H1 (cell line): Measurements from ENCODE around the gene GIT1. TPM values are rescaled to one million over a fixed set of nuclear protein-coding genes. Genes with fewer than 3 reads are reported as not detected.

Experiments
- CTCF ChIA-PET: fragments of 300-600 bp; sonication (Branson Sonifier 250); formaldehyde crosslinking; loops from one replicate; lab custom pipeline; 2021; ENCODE audit not compliant: partially characterized antibody; lab: Charles Lee
- POLR2A ChIA-PET: fragments of 300-600 bp; sonication (Branson Sonifier 250); formaldehyde crosslinking; loops from one replicate; lab custom pipeline; 2021; ENCODE audit warnings: inconsistent platforms; ENCODE audit not compliant: partially characterized antibody; lab: Charles Lee
- DNase-seq, 2 experiments: peaks; one replicate each; pipeline versions ENCODE4 v3.0.0 to v3.0.0-alpha.2; 2010 to 2022; ENCODE audit warnings: low spot score in 2 of 2, low read depth in 1 of 2, mixed read lengths in 1 of 2
- FAIRE-seq: peaks from 2 replicates; lab custom pipeline; 2011; peaks lifted over from hg19 to GRCh38; lab: Jason Lieb, UNC
- H2AFZ ChIP-seq: 2 replicates; pipeline ENCODE4 v1.8.1; 2012; ENCODE audit warnings: low read length, inconsistent platforms
- H2AK5ac ChIP-seq: 2 replicates; pipeline ENCODE4 v1.6.1; 2013; ENCODE audit warnings: low read depth, low read length
- H2BK120ac ChIP-seq: replicated peaks from 2 replicates; pipeline ENCODE3; 2013; ENCODE audit warnings: low read depth, low read length, inconsistent platforms
- H2BK12ac ChIP-seq: 2 replicates; pipeline ENCODE4 v1.6.1; 2013; ENCODE audit warnings: low read depth, low read length
- H2BK15ac ChIP-seq: 2 replicates; pipeline ENCODE4 v1.6.1; 2013; ENCODE audit warnings: low read length
- H2BK20ac ChIP-seq: 2 replicates; pipeline ENCODE4 v1.6.1; 2013; ENCODE audit warnings: low read length
- H2BK5ac ChIP-seq: 2 replicates; pipeline ENCODE4 v1.6.1; 2013; ENCODE audit warnings: low read depth, low read length
- H3K14ac ChIP-seq: 2 replicates; pipeline ENCODE4 v1.6.1; 2013; ENCODE audit warnings: inconsistent platforms; ENCODE audit not compliant: insufficient read length
- H3K18ac ChIP-seq: 2 replicates; pipeline ENCODE4 v1.6.1; 2013; ENCODE audit warnings: low read length; ENCODE audit errors: extremely low read depth
- H3K23ac ChIP-seq: 2 replicates; pipeline ENCODE4 v1.6.1; 2013; ENCODE audit warnings: inconsistent platforms; ENCODE audit not compliant: insufficient read length
- H3K23me2 ChIP-seq: 2 replicates; pipeline ENCODE4 v1.6.1; 2013; ENCODE audit warnings: low read depth, low read length
- H3K27ac ChIP-seq: 2 replicates; pipeline ENCODE4 v1.6.1; 2011; ENCODE audit warnings: low read depth, low read length, inconsistent platforms
- H3K27me3 ChIP-seq, 4 experiments: replicated peaks in 1 of 4; 1 replicate in 1 of 4; 2 replicates in 3 of 4; pipeline versions ENCODE4 v1.6.1 to v1.8.1; 2011 to 2013; ENCODE audit warnings: low read length in 3 of 4, mild to moderate bottlenecking in 3 of 4, inconsistent platforms in 2 of 4, mixed read lengths in 2 of 4, moderate library complexity in 1 of 4; ENCODE audit not compliant: control insufficient read depth in 3 of 4, insufficient read depth in 3 of 4; ENCODE audit errors: extremely low read depth in 1 of 4
- H3K36me3 ChIP-seq, 4 experiments: 2 replicates each; pipeline versions ENCODE4 v1.6.1 to v1.8.1; 2011 to 2013; ENCODE audit warnings: mild to moderate bottlenecking in 4 of 4, low read length in 3 of 4, moderate library complexity in 2 of 4, control low read depth in 1 of 4, inconsistent platforms in 1 of 4; ENCODE audit not compliant: insufficient read depth in 4 of 4, control insufficient read depth in 2 of 4
- H3K4ac ChIP-seq: replicated peaks from 2 replicates; pipeline ENCODE3; 2013; ENCODE audit warnings: low read length, low read depth, mixed read lengths, inconsistent platforms; ENCODE audit not compliant: insufficient read length
- H3K4me1 ChIP-seq, 4 experiments: replicated peaks in 1 of 4; 1 replicate in 1 of 4; 2 replicates in 3 of 4; pipeline versions ENCODE4 v1.6.1 to v1.8.1; 2011 to 2013; ENCODE audit warnings: low read length in 3 of 4, inconsistent platforms in 2 of 4, mixed read lengths in 1 of 4; ENCODE audit not compliant: insufficient read depth in 4 of 4, control insufficient read depth in 3 of 4
- H3K4me2 ChIP-seq, 2 experiments: 2 replicates each; pipeline versions ENCODE4 v1.6.1 to v1.8.1; 2011 to 2013; ENCODE audit warnings: low read depth in 2 of 2, low read length in 2 of 2, control low read depth in 1 of 2, inconsistent platforms in 1 of 2, mild to moderate bottlenecking in 1 of 2; ENCODE audit not compliant: insufficient read depth in 1 of 2
- H3K4me3 ChIP-seq, 4 experiments: fragments of 200-600, 300-600 bp in 1 of 4; sonication (generic), shearing (Covaris generic), sonication (Bioruptor Twin) in 1 of 4; 2 replicates each; pipeline versions ENCODE4 v1.5.1 to v1.8.1; 2011 to 2016; ENCODE audit warnings: low read length in 4 of 4, low read depth in 3 of 4, control low read depth in 2 of 4, inconsistent platforms in 2 of 4, mild to moderate bottlenecking in 2 of 4, mixed read lengths in 1 of 4, moderate library complexity in 1 of 4; ENCODE audit not compliant: insufficient read depth in 2 of 4; ENCODE audit errors: extremely low read depth in 1 of 4
- H3K56ac ChIP-seq: replicated peaks from 2 replicates; pipeline ENCODE3; 2013; ENCODE audit warnings: low read depth, mild to moderate bottlenecking, mixed read lengths, low read length, inconsistent platforms; ENCODE audit not compliant: insufficient read length
- H3K79me1 ChIP-seq: 2 replicates; pipeline ENCODE4 v1.6.1; 2013; ENCODE audit warnings: low read depth, low read length, control low read depth
- H3K79me2 ChIP-seq, 2 experiments: 2 replicates each; pipeline versions ENCODE4 v1.6.1 to v1.8.1; 2012 to 2013; ENCODE audit warnings: low read length in 2 of 2, mild to moderate bottlenecking in 2 of 2, inconsistent platforms in 1 of 2; ENCODE audit not compliant: insufficient read depth in 2 of 2, control insufficient read depth in 1 of 2
- H3K9ac ChIP-seq, 4 experiments: replicated peaks in 1 of 4; 1 replicate in 1 of 4; 2 replicates in 3 of 4; pipeline versions ENCODE4 v1.6.1 to v1.8.1; 2011 to 2013; ENCODE audit warnings: low read depth in 3 of 4, low read length in 3 of 4, control low read depth in 2 of 4, mild to moderate bottlenecking in 2 of 4, moderate library complexity in 2 of 4, inconsistent platforms in 1 of 4; ENCODE audit errors: extremely low read depth in 1 of 4
- H3K9me3 ChIP-seq, 2 experiments: 2 replicates each; pipeline versions ENCODE4 v1.6.1 to v1.8.1; 2012 to 2013; ENCODE audit warnings: mild to moderate bottlenecking in 2 of 2, moderate library complexity in 2 of 2, control low read depth in 1 of 2, inconsistent platforms in 1 of 2, low read depth in 1 of 2, low read length in 1 of 2, mixed read lengths in 1 of 2; ENCODE audit not compliant: insufficient read depth in 2 of 2
- H4K20me1 ChIP-seq, 2 experiments: replicated peaks in 1 of 2; 2 replicates each; pipeline versions ENCODE3 to v1.8.1; 2011 to 2013; ENCODE audit warnings: inconsistent platforms in 2 of 2, low read length in 2 of 2, mild to moderate bottlenecking in 1 of 2; ENCODE audit not compliant: insufficient read depth in 2 of 2, control insufficient read depth in 1 of 2
- H4K5ac ChIP-seq: 2 replicates; pipeline ENCODE4 v1.6.1; 2013; ENCODE audit warnings: low read length, low read depth, mixed read lengths, inconsistent platforms; ENCODE audit not compliant: insufficient read length
- H4K8ac ChIP-seq: 2 replicates; pipeline ENCODE4 v1.8.0; 2013; ENCODE audit warnings: mild to moderate bottlenecking, moderate library complexity, low read length, inconsistent platforms; ENCODE audit not compliant: insufficient read depth; ENCODE audit errors: extremely low read depth
- H4K91ac ChIP-seq: replicated peaks from 2 replicates; pipeline ENCODE3; 2013; ENCODE audit warnings: low read length, mixed read lengths, inconsistent platforms; ENCODE audit not compliant: insufficient read length
- BRCA1 ChIP-seq: IDR thresholded peaks from 2 replicates; pipeline ENCODE4 v1.6.1; 2012; ENCODE audit warnings: low read depth, low read length, improper control_type of control experiment
- EP300 ChIP-seq, 2 experiments: IDR thresholded peaks; 1 replicate in 1 of 2; 2 replicates in 1 of 2; pipeline ENCODE4 v1.6.1; 2011 to 2012; ENCODE audit warnings: low read depth in 2 of 2, low read length in 2 of 2, mild to moderate bottlenecking in 2 of 2, borderline replicate concordance in 1 of 2, inconsistent platforms in 1 of 2, moderate library complexity in 1 of 2
- HDAC6 ChIP-seq: IDR thresholded peaks from one replicate; pipeline ENCODE4 v1.7.1; 2012; ENCODE audit warnings: low read depth, mild to moderate bottlenecking, inconsistent platforms, low read length, moderate library complexity
- KDM1A ChIP-seq: fragments of 200-600, 300-600 bp; sonication (generic); IDR thresholded peaks from 2 replicates; pipeline ENCODE4 v1.7.1; 2016; ENCODE audit warnings: mild to moderate bottlenecking, low read length, borderline replicate concordance
- KDM4A ChIP-seq: IDR thresholded peaks from one replicate; pipeline ENCODE4 v1.7.1; 2012; ENCODE audit warnings: low read depth, mild to moderate bottlenecking, moderate library complexity, low read length, inconsistent platforms; ENCODE audit not compliant: severe bottlenecking
- RAD21 ChIP-seq, 2 experiments: IDR thresholded peaks in 1 of 2; conservative IDR thresholded peaks in 1 of 2; 2 replicates each; pipeline ENCODE4 v1.6.1; 2011; ENCODE audit warnings: low read depth in 2 of 2, low read length in 2 of 2, improper control_type of control experiment in 1 of 2, inconsistent platforms in 1 of 2, mild to moderate bottlenecking in 1 of 2, moderate library complexity in 1 of 2
- RFX5 ChIP-seq: IDR thresholded peaks from 2 replicates; pipeline ENCODE4 v1.6.1; 2011; ENCODE audit warnings: low read depth, low read length, improper control_type of control experiment, borderline replicate concordance
- SAP30 ChIP-seq: fragments of 300-600 bp; sonication (generic); IDR thresholded peaks from 2 replicates; pipeline ENCODE4 v1.7.1; 2012; ENCODE audit warnings: low read length, moderate library complexity, mild to moderate bottlenecking, inconsistent platforms; ENCODE audit not compliant: insufficient read depth, insufficient replicate concordance
- TBP ChIP-seq: IDR thresholded peaks from 2 replicates; pipeline ENCODE4 v1.6.1; 2011; ENCODE audit warnings: low read depth, low read length, improper control_type of control experiment
- TCF12 ChIP-seq: IDR thresholded peaks from 2 replicates; pipeline ENCODE4 v1.6.1; 2011; ENCODE audit warnings: low read depth, mild to moderate bottlenecking, low read length
- WGBS, 2 experiments: shearing (Covaris generic) in 1 of 2; methylation state at CpG; one replicate each; pipeline versions ENCODE4 v1.1.6 to v1.1.7; 2013 to 2015; ENCODE audit warnings: low lambda C conversion rate in 2 of 2, mixed read lengths in 2 of 2, inconsistent platforms in 1 of 2, low coverage in 1 of 2, missing lambda C conversion rate in 1 of 2; ENCODE audit not compliant: insufficient replicate concordance in 2 of 2, insufficient coverage in 1 of 2, insufficient read length in 1 of 2; ENCODE audit errors: extremely low coverage in 1 of 2, missing lambda C conversion rate in 1 of 2; 5-methylcytosine and 5-hydroxymethylcytosine counted together
- polyA plus RNA-seq, 7 experiments: library from polyadenylated mRNA; depleted of rRNA in 3 of 7; stranded (reverse) in 5 of 7; unstranded in 2 of 7; fragments of >200 nt in 5 of 7; fragments of 200-250 nt in 2 of 7; gene quantifications; 1 replicate in 5 of 7; 2 replicates in 1 of 7; 4 replicates in 1 of 7; pipeline versions ENCODE4 v1.2.1 to v1.2.3, GENCODE V29; 2011 to 2013; ENCODE audit warnings: missing spikeins in 2 of 7, mixed read lengths in 2 of 7
- total RNA-seq: library from RNA; stranded (reverse); fragmentation: NEBNext Ultra II Directional; extraction: Animal tissue kit (Norgen Biotek cat#: 25700); gene quantifications from 2 replicates; pipeline ENCODE4 v1.2.1, GENCODE V29; 2021

Gene GIT1
- total and polyA plus RNA-seq, 2 of the 8 experiments (the other 6 are each of a cell fraction or from before 2014, with no cell fraction given) = 62.4 to 63.0 TPM

- Histone ChIP-seq H3K56ac (no peak overlapping the region), H2BK120ac (no peak overlapping the region), H3K9me3 (no peaks in the 10 kb centered on the region), H3K79me1 (peaks cover 16% of the 10 kb centered on the region), H2BK15ac (no peak overlapping the region), H3K27me3 (peaks cover 0 to 6% (median 5%) of the 10 kb centered on the region in 4 experiments; a peak in 2 of 7 replicates), H3K23ac (no peak overlapping the region), H2BK20ac (no peak overlapping the region), H3K9ac (peak overlapping the region in 2 of 4 experiments; percentile 18 to 29; a peak in 4 of 7 replicates), H3K27ac (no peak overlapping the region), H3K4ac (no peak overlapping the region), H2BK12ac (no peak overlapping the region), H3K23me2 (peaks cover 34% of the 10 kb centered on the region; the same call in 1 of the 2 replicates), H3K36me3 (no peaks in the 10 kb centered on the region), H3K4me1 (peaks cover 7 to 48% (median 36%) of the 10 kb centered on the region in 4 experiments), H3K18ac (peak overlapping the region; percentile 60), H4K5ac (no peak overlapping the region), H2BK5ac (peak overlapping the region; percentile 44; the same call in 1 of the 2 replicates), H4K91ac (no peak overlapping the region), H2AK5ac (no peak overlapping the region; the same call in 1 of the 2 replicates), H3K4me2 (peak overlapping the region; percentile 93 to 95), H3K14ac (no peak overlapping the region), H4K8ac (no peak overlapping the region), H3K4me3 (peak overlapping the region; percentile 64 to 82 (median 75)), H4K20me1 (peaks cover 15 to 29% of the 10 kb centered on the region in 2 experiments), H3K79me2 (peaks cover 0 to 42% of the 10 kb centered on the region in 2 experiments; a peak in 2 of 4 replicates), H2AFZ (no peak overlapping the region)
- ChIA-PET CTCF (interaction anchor here (1.8 to 14.8 kb wide), 5 partner anchors 10 to 31 kb away, joined by 9 to 193 read pairs (median 12); partner anchors contain the start of gene CORO6), POLR2A (interaction anchor here (0.6 to 1.8 kb wide), 6 partner anchors 9 to 1225 kb away, joined by 3 to 8 read pairs (median 4); partner anchors contain the start of gene TP53I13)
- 5% methylated on average over 31 of the region's 72 CpGs; no CpG with 5 or more reads in 1 of the 2 experiments for WGBS, 2 experiments
- DNase-seq (peak in 1 of 2 experiments; percentile 65), FAIRE-seq (no peak)
- TF ChIP-seq TCF12 = no peak
- no peak for TF ChIP-seq RFX5
- no peak for TF ChIP-seq BRCA1
- no peak for TF ChIP-seq RAD21 (IDR thresholded peaks at IDR 0.05 in 1 of 2, conservative IDR thresholded peaks at IDR 0.05 in 1 of 2; ENCODE audit: low read depth in 2 of 2, low read length in 2 of 2)
- 0 out of 2 replicates have a peak, but pooled peaks have one; percentile 27 for TF ChIP-seq TBP
- no peak for TF ChIP-seq EP300 (IDR thresholded peaks at IDR 0.05; ENCODE audit: borderline replicate concordance in 1 of 2, low read depth in 2 of 2, low read length in 2 of 2)
- TF ChIP-seq HDAC6 = no peak
- TF ChIP-seq KDM1A = no peak
- peak; percentile 59 for TF ChIP-seq KDM4A
- TF ChIP-seq SAP30 = peak; percentile 38
These were observed 661 bp downstream of the GIT1 start for GRCh38 chr17:29588562-29589411.
